ENCODE data around the gene QRICH1.

- TF ChIP-seq ZNF746 (CRISPR knock-in tag; IDR thresholded peaks at IDR 0.05): no peak
- TF ChIP-seq HDAC2 (CRISPR knock-in tag; IDR thresholded peaks at IDR 0.05): no peak
- no peak for TF ChIP-seq PRMT3 (CRISPR knock-in tag; IDR thresholded peaks at IDR 0.05; ENCODE audit: borderline replicate concordance, low read depth)
- TF ChIP-seq SMARCC2 (IDR thresholded peaks at IDR 0.05): no peak
- no peak for TF ChIP-seq PHF20 (CRISPR knock-in tag; IDR thresholded peaks at IDR 0.05)
- TF ChIP-seq ZNF414 (CRISPR knock-in tag; IDR thresholded peaks at IDR 0.05): no peak
- TF ChIP-seq NFE2 (CRISPR knock-in tag; IDR thresholded peaks at IDR 0.05): no peak
- no peak for TF ChIP-seq HINFP (CRISPR knock-in tag; IDR thresholded peaks at IDR 0.05; ENCODE audit: low read depth)
Measured at GRCh38 chr3:48991851-48992545, 101.9 kb downstream of the QRICH1 start.

All from HepG2 (cell line).